Progenitor cell of endocrine pancreas (in vitro differentiated cells): ENCODE results near the gene ARHGAP30. TPM values are rescaled to one million over a fixed set of nuclear protein-coding genes. Genes with fewer than 3 reads are reported as not detected.

Experiments
- DNase-seq: peaks from one replicate; pipeline ENCODE4 v3.0.0; 2021; ENCODE audit warnings: low spot score; ENCODE audit not compliant: unreplicated experiment
- H3K27ac Mint-ChIP-seq: 2 replicates; pipeline ENCODE4 v1.8.0; 2021; ENCODE audit warnings: mild to moderate bottlenecking, moderate library complexity, mixed read lengths
- H3K27me3 Mint-ChIP-seq: 2 replicates; pipeline ENCODE4 v1.8.0; 2021; ENCODE audit warnings: mixed read lengths
- H3K36me3 Mint-ChIP-seq: 2 replicates; pipeline ENCODE4 v1.8.0; 2022; ENCODE audit warnings: mixed read lengths; ENCODE audit not compliant: insufficient read depth
- H3K4me1 Mint-ChIP-seq: 2 replicates; pipeline ENCODE4 v1.8.0; 2021; ENCODE audit warnings: low read depth, mixed read lengths
- H3K4me3 Mint-ChIP-seq: 2 replicates; pipeline ENCODE4 v1.8.0; 2021; ENCODE audit warnings: low read depth, mild to moderate bottlenecking, moderate library complexity, mixed read lengths
- H3K9me3 Mint-ChIP-seq: 2 replicates; pipeline ENCODE4 v1.8.0; 2021; ENCODE audit warnings: low read depth, mixed read lengths
- CTCF ChIP-seq: fragments of 200-600 bp; sonication (generic); IDR thresholded peaks from one replicate; pipeline ENCODE4 v1.5.0; 2021; ENCODE audit warnings: antibody characterized with exemption, mild to moderate bottlenecking; ENCODE audit not compliant: unreplicated experiment
- total RNA-seq: library from RNA; stranded (reverse); gene quantifications from 2 replicates; pipeline ENCODE4 v1.2.1, GENCODE V29; 2021

ARHGAP30 gene
- total RNA-seq, 1 donor from 2014 or later, result not detected

GRCh38 chr1:161044535-161044907 lies 25.2 kb downstream of the ARHGAP30 start:
- H3K36me3 Mint-ChIP-seq, result peaks cover 18% of the 10 kb centered on the region
- peak overlapping the region; percentile 99 for H3K4me3 Mint-ChIP-seq
- peaks cover 14% of the 10 kb centered on the region for H3K9me3 Mint-ChIP-seq
- H3K27me3 Mint-ChIP-seq, result peaks cover 5% of the 10 kb centered on the region
- H3K4me1 Mint-ChIP-seq, result peaks cover 10% of the 10 kb centered on the region
- TF ChIP-seq CTCF, result no peak
- no peak for DNase-seq
- H3K27ac Mint-ChIP-seq, result peak overlapping the region; percentile 94

- peak overlapping the region; percentile 83 for H3K27ac Mint-ChIP-seq
- peaks cover 10% of the 10 kb centered on the region for H3K36me3 Mint-ChIP-seq
- no peak for DNase-seq
- H3K9me3 Mint-ChIP-seq, result no peaks in the 10 kb centered on the region
- no peak for TF ChIP-seq CTCF
- H3K27me3 Mint-ChIP-seq, result no peaks in the 10 kb centered on the region
- H3K4me1 Mint-ChIP-seq, result peaks cover 17% of the 10 kb centered on the region
- H3K4me3 Mint-ChIP-seq, result peak overlapping the region; percentile 71
These were observed 30.1 kb downstream of the ARHGAP30 start for GRCh38 chr1:161039546-161039945.

GRCh38 chr1:161039154-161039545 lies 30.5 kb downstream of the ARHGAP30 start:
- no peak for DNase-seq
- Mint-ChIP-seq H3K9me3 (no peaks in the 10 kb centered on the region), H3K27ac (peak overlapping the region; percentile 96)

GRCh38 chr1:161038523-161039153 lies 31.1 kb downstream of the ARHGAP30 start, which contains the start of gene TSTD1:
TSTD1 (minus strand) TSS chr1:161038964; CDS start chr1:161038889, 75 bp downstream.
- no peaks in the 10 kb centered on the region for H3K9me3 Mint-ChIP-seq
- DNase-seq, result peak; percentile 44

More at GRCh38 chr1:161039154-161039545, 30.5 kb downstream of the ARHGAP30 start:
- Mint-ChIP-seq H3K4me1 (peaks cover 13% of the 10 kb centered on the region), H3K36me3 (peaks cover 10% of the 10 kb centered on the region), H3K4me3 (peak overlapping the region; percentile 89), H3K27me3 (no peaks in the 10 kb centered on the region)
- no peak for TF ChIP-seq CTCF

More at GRCh38 chr1:161038523-161039153, 31.1 kb downstream of the ARHGAP30 start, which contains the start of gene TSTD1:
- Mint-ChIP-seq H3K36me3 (peaks cover 10% of the 10 kb centered on the region), H3K4me3 (peak within 1 kb of the TSS; percentile 89), H3K4me1 (peaks cover 11% of the 10 kb centered on the region), H3K27me3 (no peaks in the 10 kb centered on the region), H3K27ac (peak within 1 kb of the TSS; percentile 96)
- peak; percentile 31 for TF ChIP-seq CTCF
